Heart right ventricle (tissue), 16 donors: Measurements from ENCODE around the gene DEPDC5. TPM values are rescaled to one million over a fixed set of nuclear protein-coding genes. Genes with fewer than 3 reads are reported as not detected.
A peak's percentile ranks its signal among the peaks of the same experiment; 100 is the strongest.

ENCODE experiments used
- ATAC-seq, 8 donors: fragments of 200-7000 bp; cut with Tn5 transposase; one replicate each; pipeline ENCODE4 v1.9.1; 2020; ENCODE audit warnings: mild to moderate bottlenecking in 8 of 8, moderate library complexity in 8 of 8, moderate number of reproducible peaks in 1 of 8
- DNase-seq, 2 donors: peaks; one replicate each; pipeline ENCODE4 v3.0.0-alpha.2; 2020
- H3K27ac ChIP-seq, 10 donors: fragments of 200-600 bp; sonication (generic) in 2 of 10; one replicate each; pipeline versions ENCODE4 v1.5.0 to v1.8.0; 2020 to 2022; ENCODE audit warnings: mild to moderate bottlenecking in 3 of 10
- H3K27me3 ChIP-seq, 7 donors: fragments of 200-600 bp; one replicate each; pipeline ENCODE4 v1.8.0; 2021 to 2022; ENCODE audit warnings: mild to moderate bottlenecking in 2 of 7
- H3K36me3 ChIP-seq, 9 donors: fragments of 200-600 bp; sonication (generic) in 1 of 9; one replicate each; pipeline versions ENCODE4 v1.5.0 to v1.8.0; 2020 to 2022; ENCODE audit warnings: mild to moderate bottlenecking in 2 of 9
- H3K4me1 ChIP-seq, 9 donors: fragments of 200-600 bp; sonication (generic) in 1 of 9; one replicate each; pipeline versions ENCODE4 v1.5.0 to v1.8.0; 2020 to 2022; ENCODE audit warnings: mild to moderate bottlenecking in 4 of 9
- H3K4me3 ChIP-seq, 10 donors: fragments of 200-600 bp; sonication (generic) in 2 of 10; one replicate each; pipeline versions ENCODE4 v1.5.0 to v1.8.0; 2020 to 2022; ENCODE audit warnings: mild to moderate bottlenecking in 7 of 10, moderate library complexity in 2 of 10
- H3K9me3 ChIP-seq, 11 donors: fragments of 200-600 bp in 10 of 11; sonication (generic) in 2 of 11; one replicate each; pipeline versions ENCODE4 v1.5.0 to v1.8.0; 2013 to 2022; ENCODE audit warnings: mild to moderate bottlenecking in 2 of 11, control low read depth in 1 of 11, moderate library complexity in 1 of 11
- WGBS, 2 donors: extraction: QIAGEN DNeasy Blood & Tissue Kit; methylation state at CpG; one replicate each; pipeline ENCODE4 v1.1.7; 2013; ENCODE audit warnings: inconsistent platforms in 1 of 2; 5-methylcytosine and 5-hydroxymethylcytosine counted together
- intact Hi-C, 10 donors: fragments of 100-400 bp; cut with DNase I; formaldehyde crosslinking; loops; one replicate each; pipeline versions ENCODE4 v1.11.1 to v1.14.2; 2022
- polyA plus RNA-seq, 2 donors: library from polyadenylated mRNA; stranded (reverse); fragments of 200-250 nt; gene quantifications; one replicate each; pipeline ENCODE4 v1.2.3, GENCODE V29; 2013
- total RNA-seq, 10 donors: library from RNA; stranded (reverse); fragmentation: NEBNext Ultra II Directional in 3 of 10; extraction: Animal tissue kit (Norgen Biotek cat#: 25700) in 3 of 10; gene quantifications; one replicate each; pipeline versions ENCODE4 v1.2.1 to v1.2.4, GENCODE V29; 2021 to 2023
- TF ChIP-seq, protein P1 (sequence below), 9 donors: fragments of 200-600 bp; sonication (generic) in 2 of 9; IDR thresholded peaks; one replicate each; pipeline versions ENCODE4 v1.5.0 to v1.8.0; 2021 to 2022; ENCODE audit warnings: antibody characterized with exemption in 9 of 9, mild to moderate bottlenecking in 5 of 9, moderate library complexity in 1 of 9
- donor health status: Arrhythmogenic right ventricular cardiomyopathy.
- donor health status: ischemic (EF 13 %, LVEDD 7.1; RV severe dilation, severe dysfunction).
- donor health status: healthy with polysubstance abuse.
- donor health status: DM: no; HTN: yes; CAD: no.
- donor health status: DM: no; HTN: no; CAD: no.
- donor health status: ischemic (EF 25% LVEDD 6.9; RV normal size, moderate dysfunction).
- donor health status: ischemic (EF 25% LVEDD 5.7; RV mildly dilated, moderate dysfunction).
- donor health status: healthy.
- donor health status: DM: yes; HTN: yes; CAD: no.
- donor health status: Ischemic cardiomyopathy.
- donor health status: ischemic (EF 35%, LVEDD 5.7; RV mildly dilated, moderate dysfunction).
- donor health status: nonischemic (EF 11% LVEDD 7.7; RV severe dilation, severe dysfunction).
- donor health status: DM: yes; HTN: yes; CAD: no.
- donor health status: PGD.
- donor health status: ischemic (EF 29% LVEDD 5.4; RV normal size, mild dysfunction).
- donor health status: nonischemic (EF 23%, LVEDD 6.1; RV moderate dilation, normal function).

Gene DEPDC5
- total and polyA plus RNA-seq, 12 donors = 6.2 to 19.1 (median 14.4) TPM

DNA sequence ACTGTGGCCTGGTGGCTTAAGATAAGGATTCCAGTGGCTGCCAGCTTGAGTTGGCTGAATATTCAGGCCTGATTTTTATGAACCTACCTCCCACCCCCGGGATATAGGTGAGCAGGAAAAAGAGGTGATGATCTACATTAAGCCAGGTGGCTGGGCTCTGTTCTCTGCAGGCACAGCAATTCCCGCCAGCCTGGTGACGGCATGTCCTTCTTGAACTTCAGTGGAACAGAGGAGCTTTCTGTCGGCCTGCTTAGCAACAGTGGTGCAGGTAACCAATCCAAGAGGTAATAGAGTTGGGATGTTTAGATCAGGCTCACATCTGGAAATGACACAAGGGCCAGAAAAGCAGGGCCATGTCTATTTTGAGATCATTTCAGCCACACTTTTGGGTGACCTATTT, 68.7 kb downstream of the DEPDC5 start:
- H3K36me3 ChIP-seq = peaks cover 5 to 100% (median 41%) of the 10 kb centered on the region in 9 donors
- no peaks in the 10 kb centered on the region for H3K4me1 ChIP-seq
- no peak for ATAC-seq
- intact Hi-C loops = no loop called here
- no peaks in the 10 kb centered on the region for H3K27me3 ChIP-seq
- DNase-seq = no peak
- WGBS, 2 donors = 89% methylated on average over 4 of the region's 4 CpGs
- H3K27ac ChIP-seq = no peak overlapping the region
- no peak overlapping the region for H3K4me3 ChIP-seq
- TF ChIP-seq, protein P1, sequence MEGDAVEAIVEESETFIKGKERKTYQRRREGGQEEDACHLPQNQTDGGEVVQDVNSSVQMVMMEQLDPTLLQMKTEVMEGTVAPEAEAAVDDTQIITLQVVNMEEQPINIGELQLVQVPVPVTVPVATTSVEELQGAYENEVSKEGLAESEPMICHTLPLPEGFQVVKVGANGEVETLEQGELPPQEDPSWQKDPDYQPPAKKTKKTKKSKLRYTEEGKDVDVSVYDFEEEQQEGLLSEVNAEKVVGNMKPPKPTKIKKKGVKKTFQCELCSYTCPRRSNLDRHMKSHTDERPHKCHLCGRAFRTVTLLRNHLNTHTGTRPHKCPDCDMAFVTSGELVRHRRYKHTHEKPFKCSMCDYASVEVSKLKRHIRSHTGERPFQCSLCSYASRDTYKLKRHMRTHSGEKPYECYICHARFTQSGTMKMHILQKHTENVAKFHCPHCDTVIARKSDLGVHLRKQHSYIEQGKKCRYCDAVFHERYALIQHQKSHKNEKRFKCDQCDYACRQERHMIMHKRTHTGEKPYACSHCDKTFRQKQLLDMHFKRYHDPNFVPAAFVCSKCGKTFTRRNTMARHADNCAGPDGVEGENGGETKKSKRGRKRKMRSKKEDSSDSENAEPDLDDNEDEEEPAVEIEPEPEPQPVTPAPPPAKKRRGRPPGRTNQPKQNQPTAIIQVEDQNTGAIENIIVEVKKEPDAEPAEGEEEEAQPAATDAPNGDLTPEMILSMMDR (IDR thresholded peaks at IDR 0.05) = no peak
- no peaks in the 10 kb centered on the region for H3K9me3 ChIP-seq

DNA sequence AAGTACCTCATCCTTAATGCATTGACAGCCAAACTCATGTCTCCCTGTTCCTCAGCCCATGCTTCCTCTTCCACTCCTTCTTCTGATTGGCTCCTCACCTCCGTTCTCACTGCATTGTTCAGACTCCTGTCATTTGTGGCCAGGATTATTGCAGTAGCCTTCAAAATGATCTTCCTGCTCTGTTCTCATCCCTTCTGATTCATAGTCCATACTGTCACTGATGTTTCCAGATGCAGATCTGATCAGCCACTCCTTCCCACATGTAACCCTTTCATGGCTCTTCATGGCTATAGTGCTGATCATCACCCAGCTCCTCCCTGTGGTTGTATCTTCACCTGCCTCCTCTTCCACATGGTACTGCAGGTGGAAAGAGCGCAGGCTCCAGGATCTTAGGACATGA, 71.7 kb downstream of the DEPDC5 start:
- 87 to 95% methylated on average over 2 of the region's 2 CpGs for WGBS, 2 donors
- TF ChIP-seq, protein P1 (IDR thresholded peaks at IDR 0.05) = no peak
- no peak overlapping the region for H3K4me3 ChIP-seq

DNA sequence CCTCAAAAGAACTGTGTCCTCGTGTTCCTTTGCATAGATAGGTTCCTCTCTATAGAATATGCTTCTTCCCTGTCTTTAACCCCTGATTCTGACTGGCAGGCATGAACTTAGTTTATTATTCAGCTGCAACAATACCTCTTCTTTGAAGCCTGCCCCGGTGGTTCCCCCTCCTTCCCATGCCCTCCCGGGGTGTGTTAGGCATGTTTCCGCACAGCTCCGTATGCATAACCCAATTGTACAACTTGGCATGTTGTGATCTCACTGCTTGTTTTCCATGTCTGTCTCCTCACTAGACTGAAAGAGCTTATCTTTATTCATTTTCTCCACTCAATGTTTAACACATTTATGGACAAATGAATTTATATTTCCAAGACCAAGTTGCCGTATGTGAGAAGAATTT, 72.6 kb downstream of the DEPDC5 start:
- ATAC-seq = no peak
- no peak for DNase-seq
- Histone ChIP-seq H3K4me1 (peaks cover 0 to 20% (median 3%) of the 10 kb centered on the region in 9 donors), H3K36me3 (peaks cover 0 to 89% (median 15%) of the 10 kb centered on the region in 9 donors), H3K27me3 (no peaks in the 10 kb centered on the region), H3K27ac (no peak overlapping the region), H3K9me3 (no peaks in the 10 kb centered on the region), H3K4me3 (no peak overlapping the region)
- WGBS, 2 donors = 84% methylated on average over 6 of the region's 6 CpGs
- TF ChIP-seq, protein P1 (IDR thresholded peaks at IDR 0.05) = no peak
- intact Hi-C loops = no loop called here

More for the DNA sequence above, 71.7 kb downstream of the DEPDC5 start:
- ATAC-seq = no peak
- Histone ChIP-seq H3K27ac (no peak overlapping the region), H3K9me3 (no peaks in the 10 kb centered on the region), H3K4me1 (peaks cover 0 to 14% (median 3%) of the 10 kb centered on the region in 9 donors), H3K27me3 (no peaks in the 10 kb centered on the region), H3K36me3 (peaks cover 0 to 94% (median 21%) of the 10 kb centered on the region in 9 donors)
- no peak for DNase-seq
- intact Hi-C loops = no loop called here

DNA sequence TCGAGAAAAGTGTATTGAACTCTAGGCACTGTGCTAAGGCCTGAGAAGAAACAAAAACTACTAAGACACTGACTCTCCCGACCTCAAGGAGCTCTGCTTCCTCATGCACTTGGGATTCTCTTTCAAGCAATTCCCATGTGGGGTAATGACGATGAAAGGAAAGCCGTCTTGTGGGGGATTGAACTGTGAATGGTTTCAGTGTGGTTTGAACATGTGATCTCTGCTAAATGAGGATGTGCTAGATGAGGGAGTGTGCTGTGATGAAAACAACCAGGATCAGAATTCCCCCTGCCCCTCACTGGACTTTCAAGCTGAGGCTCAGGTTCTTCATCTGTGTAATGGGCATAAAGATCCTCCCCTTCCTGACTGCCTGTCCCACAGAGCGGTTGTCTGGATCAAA, 74.9 kb downstream of the DEPDC5 start:
- TF ChIP-seq, protein P1 (IDR thresholded peaks at IDR 0.05) = no peak
- H3K36me3 ChIP-seq = peaks cover 0 to 86% (median 0%) of the 10 kb centered on the region in 9 donors
- 81 to 86% methylated on average over 5 of the region's 5 CpGs for WGBS, 2 donors

More for the DNA sequence above, 74.9 kb downstream of the DEPDC5 start:
- peak overlapping the region in 1 of 10 donors; percentile 71 for H3K27ac ChIP-seq
- H3K27me3 ChIP-seq = no peaks in the 10 kb centered on the region
- no peak overlapping the region for H3K4me3 ChIP-seq
- intact Hi-C loops = no loop called here
- no peaks in the 10 kb centered on the region for H3K9me3 ChIP-seq
- ATAC-seq (no peak), DNase-seq (no peak)
- peaks cover 0 to 20% (median 3%) of the 10 kb centered on the region in 9 donors for H3K4me1 ChIP-seq
